SH-SY5Y (cell line): ENCODE data around the gene POFUT1.

Source experiments
- GATA2 ChIP-seq: IDR thresholded peaks from 2 replicates; pipeline ENCODE4 v1.6.1; 2011; ENCODE audit warnings: mild to moderate bottlenecking, low read depth, low read length
- GATA3 ChIP-seq: IDR thresholded peaks from 2 replicates; pipeline ENCODE4 v1.6.1; 2011; ENCODE audit warnings: low read depth, mild to moderate bottlenecking, low read length, moderate library complexity

GRCh38 chr20:32207626-32208498, at the start of gene POFUT1, which contains the start of gene PLAGL2:
- TF ChIP-seq GATA3 (no peak), GATA2 (no peak)
